Brain pericyte (primary cell): ENCODE results near the gene PPARA.

Experiments used
- DNase-seq: peaks from one replicate; pipeline ENCODE4 v3.0.0-alpha.2; 2012; ENCODE audit warnings: low read depth, low spot score

Gene PPARA

DNA sequence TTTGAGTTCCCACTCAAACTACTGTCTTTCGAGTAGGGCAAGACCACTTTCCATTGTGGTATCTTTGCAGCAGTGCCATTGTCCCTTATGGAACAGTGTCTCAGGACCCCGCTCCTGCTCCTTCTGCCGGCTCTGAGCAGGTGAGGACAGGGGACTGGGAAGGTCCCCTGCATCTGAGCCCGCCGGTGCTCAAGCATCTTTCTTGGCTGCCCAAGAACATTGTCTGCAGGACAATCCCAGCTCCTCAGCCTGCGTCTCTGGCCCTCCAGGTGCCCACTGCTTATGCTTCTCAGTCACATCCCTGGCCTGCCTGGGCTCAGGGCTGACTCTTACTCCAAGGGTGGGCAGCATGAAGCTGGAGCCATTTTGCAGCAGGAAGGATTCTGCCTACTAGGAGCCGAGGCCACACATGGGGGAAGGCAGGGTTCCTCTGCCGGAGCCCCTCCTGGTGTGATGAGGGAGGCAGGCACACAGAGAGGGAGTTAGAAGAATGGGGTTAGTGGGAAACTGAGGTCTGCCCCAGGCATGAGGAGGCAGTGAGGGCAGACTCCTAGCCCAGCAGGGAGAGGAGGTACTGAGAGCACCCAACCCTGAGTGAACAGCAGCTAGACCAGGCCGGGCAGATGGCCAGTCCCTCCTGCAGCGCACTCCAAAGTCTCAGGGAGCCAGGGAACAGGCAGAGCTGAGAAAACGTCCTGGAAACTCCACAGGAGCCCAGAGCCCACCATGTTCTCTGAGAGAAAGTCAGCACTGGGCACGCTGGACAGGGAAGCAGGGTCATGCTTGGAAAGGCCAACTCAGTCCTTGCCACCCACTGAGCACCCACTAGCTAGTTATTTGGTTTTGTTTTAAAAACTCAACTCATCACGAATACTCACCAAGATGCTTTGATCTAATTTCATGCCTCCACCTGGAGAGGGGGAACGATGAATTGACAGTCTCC is 7.5 kb upstream of the PPARA start:
- no peak for DNase-seq

DNA sequence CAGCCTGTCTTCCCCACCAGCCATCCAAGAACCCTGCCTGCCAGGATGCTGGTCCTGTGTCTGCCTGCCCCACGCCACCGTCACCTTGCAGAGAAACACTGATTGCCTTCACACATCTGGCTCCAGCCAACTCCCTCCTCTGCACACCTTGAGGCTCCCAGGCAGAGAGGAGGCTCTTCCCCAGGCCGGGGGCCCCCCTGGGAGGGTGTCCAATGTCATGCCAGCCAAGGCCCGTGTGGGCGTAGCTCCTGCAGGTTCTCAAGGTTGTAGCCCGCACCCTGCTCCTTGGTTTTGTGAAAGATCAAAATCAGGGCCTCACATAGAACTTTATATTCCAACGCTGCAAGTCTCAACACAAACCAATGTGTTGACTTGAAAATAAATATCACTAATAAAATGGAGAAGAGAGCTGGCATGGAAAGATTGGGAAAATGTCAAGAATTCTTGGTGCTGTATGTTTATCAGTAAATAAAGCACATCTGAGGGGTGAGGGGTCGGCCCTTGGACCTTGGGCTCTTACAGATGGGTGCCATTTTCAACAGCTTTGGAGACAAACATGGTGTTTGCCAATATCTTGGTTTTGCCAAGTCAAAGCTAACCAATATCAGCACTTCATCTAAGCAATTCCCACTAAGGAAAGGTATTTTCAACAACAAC is 6.7 kb upstream of the PPARA start:
- DNase-seq = no peak

DNA sequence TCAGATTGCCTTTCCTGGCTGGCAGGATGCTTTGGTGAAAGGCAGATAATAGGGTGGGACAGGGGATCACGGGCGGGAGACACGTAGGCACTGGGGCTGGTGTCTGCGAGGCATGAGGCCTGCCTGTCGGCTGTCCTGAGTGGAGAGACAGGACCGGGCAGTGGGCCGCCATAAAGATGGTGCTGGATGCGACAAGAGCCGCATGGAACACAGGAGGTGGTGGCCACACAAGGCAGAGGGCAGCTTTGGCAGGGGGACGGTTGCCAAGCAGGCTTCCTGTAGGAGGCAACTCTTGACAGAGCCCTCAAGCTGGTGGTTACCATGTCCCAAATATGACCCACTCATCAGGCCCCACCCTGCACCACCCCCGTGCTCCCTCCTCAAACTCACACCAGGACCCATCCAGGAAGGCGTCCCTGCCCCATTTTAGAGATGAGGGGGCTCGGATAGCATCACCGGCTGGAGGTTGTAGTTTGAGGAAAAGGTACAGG is 4.9 kb upstream of the PPARA start:
- DNase-seq = no peak

GRCh38 chr22:46145896-46146295 is 4.4 kb upstream of the PPARA start:
- DNase-seq = no peak

GRCh38 chr22:46146329-46146728 is 4.0 kb upstream of the PPARA start:
- no peak for DNase-seq

DNA sequence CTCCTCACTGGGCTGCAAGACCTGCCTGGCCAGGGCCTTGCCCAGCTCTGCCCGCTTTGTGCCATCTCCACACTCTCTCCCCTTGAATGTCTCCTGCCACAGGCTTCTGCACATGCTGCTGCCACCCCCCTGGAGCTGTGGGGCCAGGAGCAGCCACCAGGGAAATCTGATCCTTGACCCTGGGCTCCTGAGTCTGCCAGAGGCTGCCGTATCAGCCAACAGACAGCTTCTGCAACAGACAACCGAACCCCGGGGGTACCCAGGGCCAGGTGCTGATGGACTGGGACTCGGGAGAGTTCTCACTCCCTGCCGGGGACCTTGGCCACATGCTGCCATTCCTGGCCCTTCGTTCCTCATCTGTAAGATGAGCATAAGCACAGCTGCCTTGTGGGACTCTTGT is 3.3 kb upstream of the PPARA start:
- no peak for DNase-seq

GRCh38 chr22:46147471-46148267 is 2.7 kb upstream of the PPARA start:
- DNase-seq = no peak

- DNase-seq = no peak
These were observed 2.0 kb upstream of the PPARA start for GRCh38 chr22:46148336-46148735.

DNA sequence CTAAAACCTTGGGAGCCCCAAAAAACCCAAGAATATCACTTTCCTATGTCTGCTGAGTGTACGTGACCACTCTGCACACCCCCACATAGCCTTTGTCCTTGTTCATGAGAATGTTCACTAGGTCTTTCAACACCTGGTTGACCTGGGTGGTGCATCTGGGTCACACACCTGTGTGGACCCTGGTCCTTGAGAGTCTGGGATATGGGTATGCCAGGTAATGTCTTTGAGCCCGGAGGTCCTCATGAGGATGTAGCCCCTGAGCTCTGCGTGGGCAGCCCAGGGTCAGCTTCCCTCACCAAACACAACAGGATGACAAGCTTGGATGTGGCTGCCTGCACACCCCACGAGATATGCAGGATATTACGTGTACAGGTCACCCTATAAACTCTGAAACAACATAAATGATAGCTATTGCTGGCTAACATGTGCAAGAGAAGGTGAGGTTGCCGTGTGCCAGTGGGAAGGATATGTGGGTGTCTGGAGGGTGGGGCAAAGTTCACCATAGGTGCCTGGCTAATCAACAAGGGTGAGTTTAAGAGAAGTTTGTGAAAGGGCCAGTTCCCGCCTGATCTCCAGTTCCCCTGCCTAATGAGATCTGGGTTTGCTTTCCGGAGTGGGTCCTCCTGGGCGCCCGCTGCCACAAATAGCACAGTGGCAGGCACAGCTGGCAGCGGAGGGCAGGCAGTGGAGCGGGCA is 1.4 kb upstream of the PPARA start:
- DNase-seq = no peak

GRCh38 chr22:46149512-46150033 is 753 bp upstream of the PPARA start:
- DNase-seq = no peak

DNA sequence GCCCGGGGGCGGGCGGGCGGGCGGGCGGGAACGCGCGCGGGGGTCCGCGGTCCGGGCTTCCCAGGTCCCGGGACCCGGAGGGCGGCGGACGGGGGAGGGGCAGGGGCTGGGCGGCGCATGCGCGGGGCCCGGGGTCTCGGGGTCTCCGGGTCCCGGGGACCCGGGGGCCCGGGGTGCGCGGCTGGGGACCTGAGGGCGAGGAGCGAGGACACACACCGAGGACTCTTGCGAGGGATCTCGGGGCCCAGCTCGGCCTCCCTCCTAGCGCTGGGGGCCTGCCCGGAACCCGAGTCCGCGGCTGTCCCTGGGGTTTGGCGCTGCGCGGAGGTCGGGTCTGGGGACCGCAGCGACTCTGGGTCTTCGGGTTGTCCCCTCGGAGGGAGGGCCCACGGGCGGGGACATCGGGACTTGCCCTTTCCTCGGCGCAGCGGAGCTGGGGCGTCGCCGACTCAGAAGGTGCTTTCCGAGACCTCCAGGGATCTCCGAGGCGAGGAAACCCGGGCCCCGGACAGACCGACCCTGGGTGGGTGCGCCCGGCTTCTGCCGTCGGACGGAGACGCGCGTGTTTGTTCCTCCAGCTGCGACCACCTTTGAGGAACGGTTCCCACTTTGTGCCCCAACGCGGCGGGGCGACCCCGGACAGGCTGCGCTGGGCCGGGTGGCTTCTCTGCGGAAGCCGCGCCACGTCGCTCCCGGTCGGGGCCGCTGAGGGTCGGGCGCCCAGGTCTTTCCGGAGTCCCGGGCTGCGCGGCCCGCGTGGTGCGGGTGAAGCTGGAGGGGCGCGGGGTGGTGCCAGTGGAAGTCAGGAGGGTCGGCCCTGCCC is 540 bp downstream of the PPARA start:
- DNase-seq = no peak

GRCh38 chr22:46153930-46154329 is 3.6 kb downstream of the PPARA start:
- DNase-seq = no peak

DNA sequence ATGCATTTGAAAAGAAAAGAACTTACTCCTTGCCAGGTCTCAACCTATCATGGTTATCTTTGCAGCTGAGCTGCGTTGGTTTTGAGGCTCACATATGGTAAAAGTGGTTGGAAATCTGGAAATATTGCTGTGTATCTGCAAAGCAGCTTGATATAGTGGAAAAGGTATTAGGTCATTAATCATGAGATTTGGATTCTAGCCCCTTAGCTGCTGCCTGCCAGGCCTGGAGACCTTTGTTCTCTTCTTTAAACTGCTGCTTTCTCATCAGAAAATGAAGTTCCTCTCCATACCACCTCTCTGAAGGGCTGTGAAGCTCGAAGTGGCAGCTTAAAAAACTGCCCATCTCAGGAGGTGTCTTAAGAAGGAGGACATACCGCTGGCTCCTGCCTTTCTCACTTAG is 5.7 kb downstream of the PPARA start:
- DNase-seq = no peak

GRCh38 chr22:46158283-46158682 is 8.0 kb downstream of the PPARA start:
- DNase-seq = no peak

DNA sequence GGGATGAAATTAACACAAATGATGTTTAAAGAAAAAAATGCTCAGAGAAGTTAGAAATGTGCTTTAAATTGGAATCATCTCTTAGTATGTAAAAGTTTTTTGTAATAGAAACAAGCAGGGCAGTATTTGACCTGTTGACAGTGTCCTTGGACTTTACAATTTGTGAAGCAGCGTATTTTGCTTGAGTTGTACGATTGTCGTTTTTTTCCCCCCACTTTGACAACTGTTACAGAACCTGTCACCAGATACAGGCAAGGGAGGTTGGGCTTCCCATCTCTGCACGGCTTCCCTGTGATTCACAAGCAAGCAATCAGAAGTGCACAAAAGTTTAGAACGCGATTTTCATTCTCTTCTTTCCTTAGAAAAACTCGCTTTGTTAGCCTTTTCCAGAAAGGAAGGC is 8.9 kb downstream of the PPARA start:
- DNase-seq = no peak

GRCh38 chr22:46159777-46160176 is 9.5 kb downstream of the PPARA start:
- DNase-seq = no peak

DNA sequence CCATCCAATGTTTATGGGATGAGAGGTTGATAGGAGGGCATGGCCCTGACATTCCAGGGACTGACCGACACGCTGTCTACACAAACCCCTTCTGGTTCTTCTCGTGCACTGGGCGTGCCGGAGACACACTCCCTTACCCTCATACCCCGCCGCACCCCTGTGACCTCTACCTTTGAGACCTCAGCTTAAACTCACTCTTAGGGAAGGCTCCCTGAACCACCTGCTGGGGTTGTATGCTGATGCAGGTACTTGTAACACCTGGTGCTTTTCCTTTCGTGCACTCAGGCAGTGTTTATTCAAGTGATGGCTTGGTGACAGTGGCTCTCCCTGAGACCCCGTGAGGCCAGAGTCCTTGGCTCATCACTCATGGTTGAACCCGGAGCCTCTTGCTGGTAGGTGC is 12.0 kb downstream of the PPARA start:
- no peak for DNase-seq

DNA sequence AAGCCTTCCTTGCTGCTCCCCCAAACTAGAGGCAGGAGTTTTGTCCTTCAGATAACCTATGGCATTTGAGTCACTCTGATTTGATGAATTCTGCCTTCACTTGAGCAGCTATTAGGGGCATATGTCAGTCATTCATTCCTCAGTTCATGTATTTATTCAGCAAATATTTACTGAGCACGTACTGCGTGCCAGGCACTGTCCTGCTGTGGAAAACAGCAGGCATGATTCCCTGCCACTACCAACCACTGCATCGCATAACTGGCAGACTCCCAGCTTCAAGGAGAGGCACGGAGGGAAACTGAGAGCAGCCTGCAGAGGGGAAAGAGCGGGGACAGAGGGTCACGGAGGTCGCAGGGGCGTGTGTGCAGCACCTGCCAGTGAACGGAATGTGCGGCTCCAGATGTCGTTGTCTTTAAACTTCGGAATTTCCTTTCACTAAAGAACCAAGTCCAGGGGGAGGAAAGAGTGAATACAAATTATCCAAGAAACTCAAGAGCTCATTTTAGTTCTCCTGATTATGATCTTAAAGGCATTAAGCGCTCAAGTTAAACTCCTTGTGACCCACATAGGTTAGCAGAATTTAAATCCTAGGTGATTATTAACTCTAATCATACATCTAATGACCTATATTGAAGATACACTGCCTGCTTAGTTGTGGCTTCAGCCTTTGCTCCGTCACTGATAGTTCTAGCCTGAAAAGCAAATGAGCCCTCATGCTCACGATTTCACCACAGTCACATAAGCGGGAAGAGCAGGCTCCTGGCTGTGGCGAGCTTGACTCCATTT is 12.6 kb downstream of the PPARA start:
- DNase-seq = no peak

- DNase-seq = no peak
These were observed 13.2 kb downstream of the PPARA start for GRCh38 chr22:46163557-46163888.

DNA sequence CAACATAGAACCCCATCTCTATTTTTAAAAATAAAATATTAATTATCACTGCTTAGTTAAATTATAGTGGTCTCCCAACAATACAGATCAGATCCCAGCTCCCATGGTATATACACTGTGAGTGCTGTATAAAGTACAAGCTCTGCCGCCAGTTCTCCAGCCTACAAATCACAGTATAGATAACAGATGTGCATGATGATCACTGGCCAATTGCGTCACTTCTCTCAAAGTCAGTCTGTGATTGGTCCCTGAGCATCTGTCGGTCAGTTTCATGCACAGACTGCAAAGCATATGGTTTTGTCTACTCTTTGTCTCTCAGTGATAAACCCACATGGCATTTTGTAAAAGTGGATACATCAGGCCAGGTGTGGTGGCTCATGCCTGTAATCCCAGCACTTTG is 15.7 kb downstream of the PPARA start:
- no peak for DNase-seq
